Subcutaneous adipose tissue (tissue), 4 donors: ENCODE data around the gene ME2. TPM values are rescaled to one million over a fixed set of nuclear protein-coding genes. Genes with fewer than 3 reads are reported as not detected.

Experiments
- total RNA-seq, 4 donors: library from RNA; depleted of rRNA; stranded (reverse); fragments of >200 nt; gene quantifications; one replicate each; pipeline ENCODE4 v1.1.0, GENCODE V29; 2016
- TF ChIP-seq, protein P1 (sequence below): fragments of 450-650 bp; IDR thresholded peaks from one replicate; pipeline ENCODE4 v1.5.1; 2016; ENCODE audit warnings: low read depth, mild to moderate bottlenecking, control low read depth, antibody characterized with exemption, moderate library complexity

Gene ME2
- total RNA-seq, 4 donors from 2014 or later, result 35.4 to 79.2 (median 55.1) TPM

DNA sequence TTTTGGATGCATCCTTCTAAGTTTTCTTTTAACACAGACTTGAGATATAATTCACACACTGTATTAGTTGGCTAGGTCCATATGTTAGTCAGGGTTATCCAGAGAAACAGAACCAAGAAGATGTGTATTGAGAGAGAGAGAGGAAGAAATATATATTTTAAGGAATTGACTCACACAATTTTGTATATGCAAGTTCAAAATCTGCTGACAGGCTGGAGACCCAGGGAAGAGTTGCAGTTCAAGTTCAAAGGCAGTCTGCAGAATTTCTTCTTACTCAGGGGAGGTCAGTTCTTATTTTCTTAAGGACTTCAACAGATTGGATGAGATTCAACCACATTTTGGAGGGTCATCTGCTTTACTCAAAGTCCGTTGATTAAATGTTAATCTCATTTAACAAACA is 36.1 kb upstream of the ME2 start:
- TF ChIP-seq, protein P1, sequence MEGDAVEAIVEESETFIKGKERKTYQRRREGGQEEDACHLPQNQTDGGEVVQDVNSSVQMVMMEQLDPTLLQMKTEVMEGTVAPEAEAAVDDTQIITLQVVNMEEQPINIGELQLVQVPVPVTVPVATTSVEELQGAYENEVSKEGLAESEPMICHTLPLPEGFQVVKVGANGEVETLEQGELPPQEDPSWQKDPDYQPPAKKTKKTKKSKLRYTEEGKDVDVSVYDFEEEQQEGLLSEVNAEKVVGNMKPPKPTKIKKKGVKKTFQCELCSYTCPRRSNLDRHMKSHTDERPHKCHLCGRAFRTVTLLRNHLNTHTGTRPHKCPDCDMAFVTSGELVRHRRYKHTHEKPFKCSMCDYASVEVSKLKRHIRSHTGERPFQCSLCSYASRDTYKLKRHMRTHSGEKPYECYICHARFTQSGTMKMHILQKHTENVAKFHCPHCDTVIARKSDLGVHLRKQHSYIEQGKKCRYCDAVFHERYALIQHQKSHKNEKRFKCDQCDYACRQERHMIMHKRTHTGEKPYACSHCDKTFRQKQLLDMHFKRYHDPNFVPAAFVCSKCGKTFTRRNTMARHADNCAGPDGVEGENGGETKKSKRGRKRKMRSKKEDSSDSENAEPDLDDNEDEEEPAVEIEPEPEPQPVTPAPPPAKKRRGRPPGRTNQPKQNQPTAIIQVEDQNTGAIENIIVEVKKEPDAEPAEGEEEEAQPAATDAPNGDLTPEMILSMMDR, result no peak

DNA sequence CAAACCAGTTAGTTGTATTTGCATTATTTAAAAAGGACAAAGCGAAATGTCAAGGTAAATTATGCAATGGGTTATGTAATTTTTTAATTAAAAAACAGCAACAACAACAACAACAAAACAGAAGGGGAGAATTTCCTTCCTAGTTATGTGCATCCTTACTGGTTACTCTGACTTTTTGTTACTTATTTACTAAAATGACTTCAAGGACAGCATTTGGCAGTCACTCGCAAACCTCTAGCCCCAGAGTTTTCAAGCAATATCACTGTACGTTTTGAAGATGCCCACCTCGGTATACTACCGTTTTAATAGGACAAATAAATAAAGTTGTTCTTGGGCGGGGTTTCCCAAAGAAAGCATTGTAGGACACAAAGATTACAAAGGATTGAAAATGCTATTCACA is 34.4 kb upstream of the ME2 start:
- TF ChIP-seq, protein P1, result no peak

DNA sequence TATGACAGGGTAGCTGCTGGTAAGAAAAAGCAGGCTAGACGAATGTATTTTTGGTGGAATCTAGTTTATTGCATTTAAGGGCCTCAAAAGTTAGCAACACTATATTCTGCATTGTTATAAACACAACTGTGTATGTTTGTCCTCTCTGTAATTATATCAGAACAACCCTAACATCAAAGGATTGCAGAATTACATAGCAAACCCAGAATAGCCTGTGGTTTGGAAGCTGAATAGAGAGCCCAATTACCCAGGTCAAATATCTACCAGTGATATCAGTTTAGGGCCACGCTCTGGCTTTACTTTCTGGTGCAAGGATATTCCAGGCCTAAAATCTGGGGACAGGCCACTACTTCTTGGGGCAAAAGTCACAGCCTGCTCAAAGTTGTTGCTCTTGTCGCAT is 34.0 kb upstream of the ME2 start:
- TF ChIP-seq, protein P1, result no peak

DNA sequence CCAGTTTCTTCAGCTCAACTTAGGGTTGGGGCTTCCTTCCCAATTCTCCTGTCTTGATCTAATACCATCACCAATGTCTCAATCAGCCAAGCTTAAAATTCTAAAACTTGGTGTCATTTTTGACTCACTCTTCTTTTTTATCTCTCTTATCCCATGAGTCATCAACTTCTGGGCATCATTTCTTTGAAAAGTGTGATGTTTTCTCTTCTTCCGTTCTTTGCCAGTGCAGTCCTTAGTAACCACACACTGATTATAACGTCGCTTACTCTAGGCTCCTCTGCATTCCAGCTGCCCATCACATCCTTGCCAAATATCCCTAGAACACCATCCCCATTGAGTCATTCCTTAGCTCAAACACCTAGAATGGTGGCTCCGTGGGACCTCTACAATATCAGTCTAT is 31.7 kb upstream of the ME2 start:
- TF ChIP-seq, protein P1, result no peak

DNA sequence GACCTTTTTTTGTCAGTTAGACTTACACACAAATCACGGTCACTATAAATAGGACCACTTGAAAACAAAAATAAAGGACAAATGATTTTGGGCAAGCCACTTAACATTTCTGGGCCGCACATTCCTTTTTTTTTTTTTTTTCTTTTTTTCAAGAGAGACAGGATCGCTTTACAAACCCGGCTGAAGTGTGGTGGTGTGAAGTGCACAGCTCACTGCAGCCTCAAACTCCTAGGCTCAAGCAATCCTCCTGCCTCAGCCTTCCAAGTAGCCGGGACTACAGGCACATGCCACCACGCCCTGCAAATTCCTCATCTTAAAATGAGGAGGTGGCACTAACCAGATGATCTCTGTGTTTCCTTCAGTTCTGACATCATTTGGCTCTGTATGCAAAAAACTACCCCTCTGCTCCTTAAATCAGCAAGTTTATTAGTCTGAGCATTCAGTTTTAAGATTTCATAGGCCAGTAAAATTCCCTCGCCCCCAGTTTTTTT is 30.8 kb upstream of the ME2 start:
- TF ChIP-seq, protein P1, result no peak

DNA sequence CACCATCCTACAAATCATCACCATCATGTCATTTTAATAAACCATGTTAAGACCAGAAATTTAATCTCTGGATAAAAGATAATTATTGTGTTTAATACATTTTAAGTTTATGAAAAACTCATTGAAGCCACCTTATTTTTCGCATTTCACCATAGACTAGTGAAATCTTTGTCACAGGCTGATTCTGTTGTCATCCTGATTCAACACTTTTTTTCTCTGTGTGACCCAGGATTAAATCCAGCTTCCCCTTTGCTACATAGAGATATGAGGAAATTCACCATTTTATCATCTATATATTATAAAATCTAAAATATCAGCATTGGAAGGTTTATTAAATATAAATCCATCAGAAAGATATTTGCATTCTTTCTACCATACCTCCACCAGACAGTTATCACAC is 29.9 kb upstream of the ME2 start:
- TF ChIP-seq, protein P1, result no peak

DNA sequence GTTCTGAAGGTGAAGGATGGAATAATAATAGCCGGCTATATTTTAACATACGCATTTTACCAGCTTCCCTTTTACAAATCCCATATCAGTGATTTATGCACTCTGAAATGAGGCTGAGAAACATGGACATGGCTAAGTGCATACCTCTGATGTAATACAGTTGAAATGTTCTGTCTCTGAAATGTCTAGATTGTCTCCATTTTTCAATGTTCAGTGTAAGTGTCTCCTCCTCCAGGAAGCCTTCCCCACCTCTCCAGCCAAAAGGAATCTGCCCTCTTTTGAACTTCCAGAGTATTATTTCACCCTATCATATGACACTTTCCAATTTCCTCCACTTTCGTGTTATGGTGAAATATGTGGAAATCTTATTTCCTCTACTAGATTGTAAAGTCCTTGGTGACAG is 29.5 kb upstream of the ME2 start:
- TF ChIP-seq, protein P1, result no peak
